ENCODE data around the gene HSD17B8.

GRCh38 chr6:33163540-33163939, 40.9 kb upstream of the HSD17B8 start:
- TF ChIP-seq CTCF (IDR thresholded peaks at IDR 0.05; ENCODE audit: low read length) (no peak), EZH2 (IDR thresholded peaks at IDR 0.05; ENCODE audit: borderline replicate concordance, low read length) (no peak)

Measured in OCI-LY1 (cell line).